ENCODE data around the gene SWT1. TPM values are rescaled to one million over a fixed set of nuclear protein-coding genes. Genes with fewer than 3 reads are reported as not detected.
"Not testable (repeated sequence)": the region's sequence is repeated elsewhere in the genome, so short reads cannot be mapped to it uniquely, and the experiment has no call there.

The SWT1 gene
- total and polyA plus RNA-seq, 4 donors: 1.1 to 19.4 (median 3.3) TPM

- WGBS, 2 donors: 47 to 78% methylated on average over 10 of the region's 10 CpGs
- Histone ChIP-seq H3K9ac (ENCODE audit: insufficient read depth in 1 of 2, low read length in 2 of 2) (peak overlapping the region in 1 of 2 donors; percentile 91), H3K9me3 (ENCODE audit: control insufficient read depth in 4 of 4, insufficient read depth in 3 of 4, low read length in 3 of 4) (no peaks in the 10 kb centered on the region), H3K36me3 (ENCODE audit: control insufficient read depth in 4 of 4, insufficient read depth in 4 of 4, low read length in 4 of 4) (peaks cover 0 to 7% (median 0%) of the 10 kb centered on the region in 4 donors), H3K4me3 (no peak overlapping the region), H3K4me1 (ENCODE audit: control insufficient read depth in 5 of 5, insufficient read depth in 5 of 5, low read length in 5 of 5) (peaks cover 0 to 36% (median 11%) of the 10 kb centered on the region in 5 donors), H3K27me3 (ENCODE audit: control insufficient read depth in 3 of 3, insufficient read depth in 3 of 3, low read length in 2 of 3) (no peaks in the 10 kb centered on the region), H3K27ac (ENCODE audit: low read depth in 1 of 2, low read length in 1 of 2) (peak overlapping the region in 1 of 2 donors; percentile 43)
- DNase-seq (no peak), ATAC-seq (ENCODE audit: insufficient read depth, low FRiP score) (no peak)
- no peak for TF ChIP-seq CTCF (IDR thresholded peaks at IDR 0.05; ENCODE audit: control extremely low read depth, extremely low read depth)
Observed at GRCh38 chr1:185318431-185319138, 161.6 kb downstream of the SWT1 start.

- Histone ChIP-seq H3K27me3 (ENCODE audit: control insufficient read depth in 3 of 3, insufficient read depth in 3 of 3, low read length in 2 of 3) (no peaks in the 10 kb centered on the region), H3K9ac (ENCODE audit: insufficient read depth in 1 of 2, low read length in 2 of 2) (no peak overlapping the region), H3K4me3 (no peak overlapping the region), H3K9me3 (ENCODE audit: control insufficient read depth in 4 of 4, insufficient read depth in 3 of 4, low read length in 3 of 4) (no peaks in the 10 kb centered on the region), H3K4me1 (ENCODE audit: control insufficient read depth in 5 of 5, insufficient read depth in 5 of 5, low read length in 5 of 5) (peaks cover 0 to 30% (median 8%) of the 10 kb centered on the region in 5 donors), H3K27ac (ENCODE audit: low read depth in 1 of 2, low read length in 1 of 2) (no peak overlapping the region), H3K36me3 (ENCODE audit: control insufficient read depth in 4 of 4, insufficient read depth in 4 of 4, low read length in 4 of 4) (peaks cover 0 to 7% (median 0%) of the 10 kb centered on the region in 4 donors)
- ATAC-seq (ENCODE audit: insufficient read depth, low FRiP score): no peak
- TF ChIP-seq CTCF (IDR thresholded peaks at IDR 0.05; ENCODE audit: control extremely low read depth, extremely low read depth): no peak
- DNase-seq: no peak
- 68 to 87% methylated on average over 1 of the region's 1 CpG for WGBS, 2 donors
Observed at GRCh38 chr1:185319139-185319475, 162.1 kb downstream of the SWT1 start.

- H3K27me3 ChIP-seq (ENCODE audit: control insufficient read depth in 3 of 3, insufficient read depth in 3 of 3, low read length in 2 of 3); H3K9me3 ChIP-seq (ENCODE audit: control insufficient read depth in 4 of 4, insufficient read depth in 3 of 4, low read length in 3 of 4); H3K36me3 ChIP-seq (ENCODE audit: control insufficient read depth in 4 of 4, insufficient read depth in 4 of 4, low read length in 4 of 4); DNase-seq; H3K27ac ChIP-seq (ENCODE audit: low read depth in 1 of 2, low read length in 1 of 2); ATAC-seq (ENCODE audit: insufficient read depth, low FRiP score); H3K4me3 ChIP-seq; H3K9ac ChIP-seq (ENCODE audit: insufficient read depth in 1 of 2, low read length in 2 of 2): not testable (repeated sequence)
- WGBS, 2 donors: 98 to 99% methylated on average over 7 of the region's 7 CpGs
- H3K4me1 ChIP-seq (ENCODE audit: control insufficient read depth in 5 of 5, insufficient read depth in 5 of 5, low read length in 5 of 5): peaks cover 0 to 12% (median 0%) of the 10 kb centered on the region in 5 donors
Observed at GRCh38 chr1:185321104-185321503, 164.1 kb downstream of the SWT1 start.

- H3K36me3 ChIP-seq (ENCODE audit: control insufficient read depth in 4 of 4, insufficient read depth in 4 of 4, low read length in 4 of 4); H3K9ac ChIP-seq (ENCODE audit: insufficient read depth in 1 of 2, low read length in 2 of 2); DNase-seq; H3K4me3 ChIP-seq; H3K27me3 ChIP-seq (ENCODE audit: control insufficient read depth in 3 of 3, insufficient read depth in 3 of 3, low read length in 2 of 3); ATAC-seq (ENCODE audit: insufficient read depth, low FRiP score); H3K27ac ChIP-seq (ENCODE audit: low read depth in 1 of 2, low read length in 1 of 2); H3K9me3 ChIP-seq (ENCODE audit: control insufficient read depth in 4 of 4, insufficient read depth in 3 of 4, low read length in 3 of 4): not testable (repeated sequence)
- peaks cover 0 to 12% (median 0%) of the 10 kb centered on the region in 5 donors for H3K4me1 ChIP-seq (ENCODE audit: control insufficient read depth in 5 of 5, insufficient read depth in 5 of 5, low read length in 5 of 5)
- 98 to 99% methylated on average over 28 to 36 of the region's 36 CpGs for WGBS, 2 donors
Observed at GRCh38 chr1:185321653-185322221, 164.8 kb downstream of the SWT1 start.
